Ascending aorta (tissue), 2 donors: ENCODE measurements around the gene NEAT1. TPM values are rescaled to one million over a fixed set of nuclear protein-coding genes. Genes with fewer than 3 reads are reported as not detected.
"Not testable (repeated sequence)": the region's sequence is repeated elsewhere in the genome, so short reads cannot be mapped to it uniquely, and the experiment has no call there.

Source experiments
- DNase-seq, 2 donors: peaks; one replicate each; pipeline ENCODE4 v3.0.0-alpha.2; 2019; ENCODE audit warnings: low spot score in 2 of 2
- H3K27ac ChIP-seq, 2 donors: fragments of 200-600 bp; sonication (generic); one replicate each; pipeline ENCODE4 v1.5.1; 2016 to 2017; ENCODE audit warnings: mild to moderate bottlenecking in 1 of 2
- H3K27me3 ChIP-seq: fragments of 200-600 bp; sonication (generic); one replicate; pipeline ENCODE4 v1.5.1; 2017
- H3K36me3 ChIP-seq, 2 donors: fragments of 200-600 bp; sonication (generic); one replicate each; pipeline ENCODE4 v1.5.1; 2016
- H3K4me1 ChIP-seq, 2 donors: fragments of 200-600 bp; sonication (generic); one replicate each; pipeline ENCODE4 v1.5.1; 2016 to 2017; ENCODE audit warnings: mild to moderate bottlenecking in 1 of 2
- H3K4me3 ChIP-seq, 2 donors: fragments of 200-600 bp; sonication (generic); one replicate each; pipeline ENCODE4 v1.5.1; 2016 to 2017; ENCODE audit warnings: mild to moderate bottlenecking in 1 of 2
- H3K9me3 ChIP-seq, 2 donors: fragments of 200-600 bp; sonication (generic); one replicate each; pipeline ENCODE4 v1.5.1; 2016
- intact Hi-C: fragments of 100-400 bp; cut with DNase I; formaldehyde crosslinking; loops from one replicate; pipeline ENCODE4 v1.15.1; 2023
- total RNA-seq: library from RNA; depleted of rRNA; stranded (reverse); fragments of >200 nt; gene quantifications from one replicate; pipeline ENCODE4 v1.1.0, GENCODE V29; 2016
- TF ChIP-seq, protein P1 (sequence below), 3 experiments: fragments of 200-600 bp in 2 of 3; fragments of 450-650 bp in 1 of 3; sonication (generic) in 2 of 3; IDR thresholded peaks; one replicate each; pipeline ENCODE4 v1.5.1; 2016 to 2019; ENCODE audit warnings: antibody characterized with exemption in 3 of 3, mild to moderate bottlenecking in 1 of 3, moderate library complexity in 1 of 3

Gene NEAT1
- total RNA-seq, 1 donor from 2014 or later = 180 TPM

DNA sequence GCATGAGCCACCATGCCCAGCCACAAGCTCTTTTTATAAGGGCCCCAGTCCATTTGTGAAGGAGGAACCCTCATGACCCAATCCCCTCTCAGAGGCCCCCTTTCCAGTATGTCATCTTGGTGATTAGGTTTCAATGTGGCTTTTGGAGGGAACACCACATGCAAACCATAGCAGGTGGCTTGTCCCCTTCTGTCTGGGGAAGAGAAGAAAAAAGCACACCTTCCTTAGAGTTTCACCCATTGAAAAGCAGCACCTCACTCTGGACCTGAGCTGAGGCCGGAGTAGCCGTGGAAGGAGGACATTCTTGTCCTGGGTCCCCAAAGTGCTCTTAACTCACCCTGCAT lies 25.4 kb downstream of the NEAT1 start:
- Histone ChIP-seq H3K27me3 (no peaks in the 10 kb centered on the region), H3K4me3 (no peak overlapping the region), H3K4me1 (peaks cover 9 to 14% of the 10 kb centered on the region in 2 donors), H3K27ac (peak overlapping the region; percentile 53 to 70), H3K36me3 (peaks cover 28 to 38% of the 10 kb centered on the region in 2 donors), H3K9me3 (no peaks in the 10 kb centered on the region)
- TF ChIP-seq, protein P1, sequence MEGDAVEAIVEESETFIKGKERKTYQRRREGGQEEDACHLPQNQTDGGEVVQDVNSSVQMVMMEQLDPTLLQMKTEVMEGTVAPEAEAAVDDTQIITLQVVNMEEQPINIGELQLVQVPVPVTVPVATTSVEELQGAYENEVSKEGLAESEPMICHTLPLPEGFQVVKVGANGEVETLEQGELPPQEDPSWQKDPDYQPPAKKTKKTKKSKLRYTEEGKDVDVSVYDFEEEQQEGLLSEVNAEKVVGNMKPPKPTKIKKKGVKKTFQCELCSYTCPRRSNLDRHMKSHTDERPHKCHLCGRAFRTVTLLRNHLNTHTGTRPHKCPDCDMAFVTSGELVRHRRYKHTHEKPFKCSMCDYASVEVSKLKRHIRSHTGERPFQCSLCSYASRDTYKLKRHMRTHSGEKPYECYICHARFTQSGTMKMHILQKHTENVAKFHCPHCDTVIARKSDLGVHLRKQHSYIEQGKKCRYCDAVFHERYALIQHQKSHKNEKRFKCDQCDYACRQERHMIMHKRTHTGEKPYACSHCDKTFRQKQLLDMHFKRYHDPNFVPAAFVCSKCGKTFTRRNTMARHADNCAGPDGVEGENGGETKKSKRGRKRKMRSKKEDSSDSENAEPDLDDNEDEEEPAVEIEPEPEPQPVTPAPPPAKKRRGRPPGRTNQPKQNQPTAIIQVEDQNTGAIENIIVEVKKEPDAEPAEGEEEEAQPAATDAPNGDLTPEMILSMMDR (IDR thresholded peaks at IDR 0.05) = no peak
- intact Hi-C loops = no loop called here
- no peak for DNase-seq

DNA sequence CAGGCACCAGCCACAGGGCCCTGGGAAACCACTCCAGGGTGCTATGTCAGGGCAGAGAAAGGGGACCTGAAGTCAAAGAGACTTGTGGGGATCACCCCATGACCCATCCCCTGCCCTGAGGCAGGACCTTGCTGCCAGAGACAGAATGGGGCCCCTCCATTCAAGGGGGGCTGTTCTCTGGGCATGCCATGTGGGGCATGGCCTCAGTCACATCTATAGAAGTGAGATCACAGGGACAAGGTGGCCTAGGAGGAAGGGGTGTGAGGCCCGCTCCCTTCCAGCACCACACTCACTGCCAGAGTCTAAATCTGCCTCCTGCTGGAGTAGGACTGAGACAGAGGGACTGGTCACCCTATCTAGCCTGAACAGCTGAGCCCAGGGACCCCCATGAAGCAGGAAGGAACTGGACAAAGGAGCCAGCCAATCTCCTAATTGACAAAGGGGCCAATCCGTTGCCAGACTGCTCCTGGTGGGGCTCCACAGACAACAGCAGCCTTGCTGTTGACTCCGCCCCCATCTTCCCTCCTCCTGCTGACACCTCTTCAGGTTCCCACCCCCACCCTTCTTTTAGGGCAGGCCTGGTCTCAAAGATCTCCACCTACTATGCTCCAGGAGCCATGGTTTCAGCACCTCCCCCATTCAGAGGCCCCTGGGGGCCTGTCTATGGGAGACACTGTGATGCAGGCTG lies 26.0 kb downstream of the NEAT1 start:
- no peaks in the 10 kb centered on the region for H3K27me3 ChIP-seq
- H3K9me3 ChIP-seq = no peaks in the 10 kb centered on the region
- TF ChIP-seq, protein P1 (IDR thresholded peaks at IDR 0.05) = no peak
- intact Hi-C loops = no loop called here
- H3K4me1 ChIP-seq = peaks cover 4 to 11% of the 10 kb centered on the region in 2 donors
- H3K27ac ChIP-seq = peak overlapping the region; percentile 53 to 70
- no peak overlapping the region for H3K4me3 ChIP-seq
- peak in 1 of 2 donors; percentile 72 for DNase-seq
- peaks cover 22 to 33% of the 10 kb centered on the region in 2 donors for H3K36me3 ChIP-seq

DNA sequence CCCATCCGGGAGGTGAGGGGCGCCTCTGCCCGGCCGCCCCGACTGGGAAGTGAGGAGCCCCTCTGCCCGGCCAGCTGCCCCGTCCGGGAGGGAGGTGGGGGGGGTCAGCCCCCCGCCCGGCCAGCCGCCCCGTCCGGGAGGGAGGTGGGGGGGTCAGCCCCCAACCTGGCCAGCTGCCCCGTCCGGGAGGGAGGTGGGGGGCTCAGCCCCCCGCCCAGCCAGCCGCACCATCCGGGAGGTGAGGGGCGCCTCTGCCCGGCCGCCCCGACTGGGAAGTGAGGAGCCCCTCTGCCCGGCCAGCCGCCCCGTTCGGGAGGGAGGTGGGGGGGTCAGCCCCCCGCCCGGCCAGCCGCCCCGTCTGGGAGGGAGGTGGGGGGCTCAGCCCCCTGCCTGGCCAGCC lies 28.7 kb downstream of the NEAT1 start:
- DNase-seq = peak in 1 of 2 donors; percentile 25
- H3K4me1 ChIP-seq = peaks cover 9 to 22% of the 10 kb centered on the region in 2 donors
- intact Hi-C loops, H3K36me3 ChIP-seq, H3K27me3 ChIP-seq, H3K27ac ChIP-seq, H3K9me3 ChIP-seq, H3K4me3 ChIP-seq: not testable (repeated sequence)

DNA sequence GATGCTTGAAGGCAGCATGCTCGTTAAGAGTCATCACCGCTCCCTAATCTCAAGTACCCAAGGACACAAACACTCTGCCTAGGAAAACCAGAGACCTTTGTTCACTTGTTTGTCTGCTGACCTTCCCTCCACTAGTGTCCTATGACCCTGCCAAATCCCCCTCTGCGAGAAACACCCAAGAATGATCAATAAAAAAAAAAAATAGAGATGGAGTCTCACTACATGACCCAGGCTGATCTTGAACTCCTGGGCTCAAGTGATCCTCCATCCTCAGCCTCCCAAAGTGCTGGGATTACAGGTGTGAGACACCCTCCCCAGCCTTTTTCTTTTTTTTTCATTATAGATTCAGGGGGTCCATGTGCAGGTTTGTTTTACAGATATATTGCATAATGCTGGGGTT lies 29.7 kb downstream of the NEAT1 start:
- H3K27ac ChIP-seq = peak overlapping the region; percentile 59 to 94
- H3K9me3 ChIP-seq = not testable (repeated sequence)

DNA sequence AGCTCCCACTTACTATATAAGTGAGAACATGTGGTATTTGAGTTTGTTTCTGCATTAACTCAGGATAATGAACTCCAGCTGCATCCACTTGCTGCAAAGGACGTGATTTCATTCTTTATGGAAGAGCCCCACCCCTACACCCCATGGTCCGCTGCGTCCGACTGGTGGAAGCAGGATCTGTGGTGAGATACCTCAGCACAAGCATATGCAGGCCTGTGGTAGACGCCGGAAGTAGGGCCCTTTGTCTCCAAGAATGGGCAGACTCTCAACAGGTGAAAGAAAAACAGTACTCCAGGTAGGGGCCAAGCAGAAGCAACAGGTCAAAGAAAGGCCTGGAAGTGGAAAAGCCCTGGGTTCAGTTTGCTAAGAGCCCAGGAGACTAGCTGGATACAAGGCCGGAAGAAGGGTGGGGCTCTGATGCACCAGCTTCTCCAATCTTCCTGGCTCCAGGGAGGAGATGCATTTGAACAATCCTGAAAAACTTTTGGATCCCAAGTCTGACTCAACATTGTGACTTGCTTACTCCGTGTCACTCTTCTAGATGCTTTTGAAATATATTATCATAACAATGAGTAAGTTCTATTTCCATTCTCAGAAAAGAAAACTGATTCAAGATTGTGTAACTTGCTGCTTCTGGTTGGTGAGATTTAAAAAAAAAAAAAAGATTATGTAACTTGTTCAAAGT lies 30.4 kb downstream of the NEAT1 start:
- intact Hi-C loops = no loop called here
- H3K4me3 ChIP-seq = no peak overlapping the region
- no peaks in the 10 kb centered on the region for H3K27me3 ChIP-seq
- no peaks in the 10 kb centered on the region for H3K9me3 ChIP-seq
- peak in 1 of 2 donors; percentile 80 for DNase-seq
- peak overlapping the region; percentile 87 to 94 for H3K27ac ChIP-seq
- TF ChIP-seq, protein P1 (IDR thresholded peaks at IDR 0.05) = no peak
- H3K4me1 ChIP-seq = peaks cover 9 to 19% of the 10 kb centered on the region in 2 donors
- H3K36me3 ChIP-seq = no peaks in the 10 kb centered on the region

More for the DNA sequence above, 29.7 kb downstream of the NEAT1 start:
- H3K4me3 ChIP-seq, intact Hi-C loops, H3K27me3 ChIP-seq, H3K36me3 ChIP-seq, DNase-seq: not testable (repeated sequence)
- H3K4me1 ChIP-seq = peaks cover 9 to 19% of the 10 kb centered on the region in 2 donors

DNA sequence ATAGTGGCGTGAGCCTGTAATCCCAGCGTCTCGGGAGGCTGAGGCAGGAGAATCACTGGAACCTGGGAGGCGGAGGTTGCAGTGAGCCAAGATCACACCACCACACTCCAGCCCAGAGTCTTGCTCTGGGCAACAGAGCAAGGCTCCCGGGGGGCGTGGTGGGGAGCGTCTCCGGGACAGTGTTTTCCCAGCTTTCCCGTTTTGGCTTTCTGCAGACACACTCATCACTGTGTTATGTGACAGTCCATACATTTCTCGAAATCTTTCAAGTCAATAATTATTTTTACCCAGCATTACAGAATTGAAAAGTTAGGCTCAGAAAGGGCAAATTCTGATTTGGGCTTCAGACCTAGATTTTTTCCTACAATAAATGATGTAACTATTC lies 31.7 kb downstream of the NEAT1 start:
- no peaks in the 10 kb centered on the region for H3K27me3 ChIP-seq
- peak overlapping the region; percentile 60 to 67 for H3K4me3 ChIP-seq
- no peak for DNase-seq
- peaks cover 9 to 19% of the 10 kb centered on the region in 2 donors for H3K4me1 ChIP-seq
- intact Hi-C loops = no loop called here
- TF ChIP-seq, protein P1 (IDR thresholded peaks at IDR 0.05) = no peak
- peak overlapping the region; percentile 87 to 94 for H3K27ac ChIP-seq
- H3K36me3 ChIP-seq = no peaks in the 10 kb centered on the region
- no peaks in the 10 kb centered on the region for H3K9me3 ChIP-seq
